Stimulated activated CD4-positive, alpha-beta T cell treated with anti-CD3 and anti-CD28 coated beads, Interleukin-2, amount 100 ng/mL, for 4 hours (primary cell): ENCODE measurements around the gene CGN.

Experiments
- DNase-seq: peaks from one replicate; pipeline ENCODE4 v3.0.0-alpha.2; 2020; ENCODE audit warnings: low read depth

The CGN gene

GRCh38 chr1:151553659-151554058 lies 42.5 kb downstream of the CGN start:
- no peak for DNase-seq

- no peak for DNase-seq
Observed at GRCh38 chr1:151556052-151556451, 44.9 kb downstream of the CGN start.

- no peak for DNase-seq
Observed at GRCh38 chr1:151562661-151563060, 51.5 kb downstream of the CGN start.

GRCh38 chr1:151563376-151563775 lies 52.2 kb downstream of the CGN start:
- DNase-seq = no peak

- no peak for DNase-seq
Observed at GRCh38 chr1:151565502-151566189, 54.5 kb downstream of the CGN start.

GRCh38 chr1:151568626-151569088 lies 57.5 kb downstream of the CGN start:
- DNase-seq = peak; percentile 26

GRCh38 chr1:151570819-151571218 lies 59.6 kb downstream of the CGN start:
- DNase-seq = no peak

GRCh38 chr1:151574575-151575529 lies 63.7 kb downstream of the CGN start:
- DNase-seq = no peak

GRCh38 chr1:151577173-151577572 lies 66.0 kb downstream of the CGN start:
- no peak for DNase-seq

- no peak for DNase-seq
Observed at GRCh38 chr1:151578941-151579340, 67.8 kb downstream of the CGN start.

GRCh38 chr1:151579436-151580225 lies 68.4 kb downstream of the CGN start:
- no peak for DNase-seq

GRCh38 chr1:151581451-151581850 lies 70.3 kb downstream of the CGN start:
- no peak for DNase-seq

- no peak for DNase-seq
Observed at GRCh38 chr1:151581921-151582320, 70.7 kb downstream of the CGN start.

GRCh38 chr1:151583796-151584195 lies 72.6 kb downstream of the CGN start:
- DNase-seq = no peak

- DNase-seq = no peak
Observed at GRCh38 chr1:151584278-151584677, 73.1 kb downstream of the CGN start.

- DNase-seq = no peak
Observed at GRCh38 chr1:151584780-151585179, 73.6 kb downstream of the CGN start.

GRCh38 chr1:151585622-151586021 lies 74.4 kb downstream of the CGN start:
- no peak for DNase-seq
